Left colon (tissue), 2 donors: ENCODE results near the gene MUC15. TPM values are rescaled to one million over a fixed set of nuclear protein-coding genes. Genes with fewer than 3 reads are reported as not detected.

Experiments
- ATAC-seq: fragments of 200-7000 bp; cut with Tn5 transposase; one replicate; pipeline ENCODE4 v1.9.1; 2020; ENCODE audit warnings: mild to moderate bottlenecking, moderate library complexity
- DNase-seq, 2 donors: peaks; one replicate each; pipeline ENCODE4 v3.0.0-alpha.2; 2020
- intact Hi-C, 2 donors: fragments of 100-400 bp; cut with DNase I in 1 of 2; cut with micrococcal nuclease in 1 of 2; formaldehyde crosslinking; loops; one replicate each; pipeline versions ENCODE4 v1.11.2 to v1.14.0; 2022; cut with DNase I, micrococcal nuclease
- total RNA-seq, 2 donors: library from RNA; stranded (reverse); fragmentation: NEBNext Ultra II Directional; extraction: Animal tissue kit (Norgen Biotek cat#: 25700); gene quantifications; one replicate each; pipeline ENCODE4 v1.2.1, GENCODE V29; 2021
- donor health status: DM: no; HTN: no; CAD: no.
- donor health status: DM: yes; HTN: yes; CAD: no.

Gene MUC15
- total RNA-seq, 2 donors from 2014 or later, result not detected

GRCh38 chr11:26510756-26511155 lies 61.3 kb downstream of the MUC15 start:
- intact Hi-C loops, result no loop called here
- ATAC-seq, result no peak
- DNase-seq, result no peak

GRCh38 chr11:26510164-26510563 lies 61.9 kb downstream of the MUC15 start:
- intact Hi-C loops, result no loop called here
- DNase-seq (no peak), ATAC-seq (no peak)

Other genes starting within 250 kb of the MUC15 start
- under 1 TPM; 0.09 to 0.36 TPM for gene ANO3, start 240.1 kb downstream of the MUC15 start, total RNA-seq
- 1 to 10 TPM in 1 of 2 donors, under 1 TPM in 1; 0.82 to 1.1 TPM for gene SLC5A12, start 149.8 kb upstream of the MUC15 start, total RNA-seq